SK-N-SH treated with all-trans-retinoic acid at 6 μM for 48 hours (cell line): Measurements from ENCODE around the gene TIMM17B.
A peak's percentile ranks its signal among the peaks of the same experiment; 100 is the strongest.

Source experiments
- ATAC-seq: fragments of 200-7000 bp; cut with Tn5 transposase; 3 replicates; pipeline ENCODE4 v1.9.1; 2020; ENCODE audit warnings: mild to moderate bottlenecking, moderate library complexity
- ESRRG ChIP-seq: fragments of 250-450 bp; sonication (Bioruptor Pico); IDR thresholded peaks from 2 replicates; pipeline ENCODE4 v1.6.1; 2021; ENCODE audit warnings: mild to moderate bottlenecking
- GLIS3 ChIP-seq: fragments of 250-450 bp; sonication (Bioruptor Pico); IDR thresholded peaks from 2 replicates; pipeline ENCODE4 v1.5.0; 2020; ENCODE audit warnings: mild to moderate bottlenecking, moderate library complexity
- ISL1 ChIP-seq: fragments of 250-450 bp; sonication (Bioruptor Pico); IDR thresholded peaks from 2 replicates; pipeline ENCODE4 v2.1.2; 2022; ENCODE audit warnings: mild to moderate bottlenecking, moderate library complexity
- PPARA ChIP-seq: fragments of 250-450 bp; sonication (Bioruptor Pico); IDR thresholded peaks from 2 replicates; pipeline ENCODE4 v1.5.0; 2020; ENCODE audit warnings: mild to moderate bottlenecking, borderline replicate concordance
- SNAI2 ChIP-seq: fragments of 250-450 bp; sonication (Bioruptor Pico); IDR thresholded peaks from 2 replicates; pipeline ENCODE4 v1.5.0; 2020; ENCODE audit warnings: mild to moderate bottlenecking, moderate library complexity
- TCF4 ChIP-seq: fragments of 250-450 bp; sonication (Bioruptor Pico); IDR thresholded peaks from 2 replicates; pipeline ENCODE4 v1.8.0; 2021; ENCODE audit warnings: mild to moderate bottlenecking, moderate library complexity, borderline replicate concordance
- TOX ChIP-seq: fragments of 250-450 bp; sonication (Bioruptor Pico); IDR thresholded peaks from 2 replicates; pipeline ENCODE4 v1.8.0; 2021; ENCODE audit warnings: mild to moderate bottlenecking, moderate library complexity, borderline replicate concordance
- ZC3H10 ChIP-seq: fragments of 250-450 bp; sonication (Bioruptor Pico); IDR thresholded peaks from 2 replicates; pipeline ENCODE4 v1.5.1; 2021; ENCODE audit warnings: mild to moderate bottlenecking, moderate library complexity
- ZFP3 ChIP-seq: fragments of 250-450 bp; sonication (Bioruptor Pico); IDR thresholded peaks from 2 replicates; pipeline ENCODE4 v1.5.0; 2020; ENCODE audit warnings: mild to moderate bottlenecking, moderate library complexity
- ZFP30 ChIP-seq: fragments of 450-650 bp; formaldehyde crosslinking; IDR thresholded peaks from 2 replicates; pipeline ENCODE4 v1.5.0; 2022; ENCODE audit warnings: mild to moderate bottlenecking, moderate library complexity
- ZNF565 ChIP-seq: fragments of 450-650 bp; formaldehyde crosslinking; conservative IDR thresholded peaks from 2 replicates; pipeline ENCODE4 v1.5.0; 2020; ENCODE audit warnings: low read depth, mild to moderate bottlenecking, moderate library complexity
- ZNF70 ChIP-seq: fragments of 450-650 bp; formaldehyde crosslinking; IDR thresholded peaks from 2 replicates; pipeline ENCODE4 v1.5.0; 2020; ENCODE audit warnings: mild to moderate bottlenecking, moderate library complexity
- ZNF8 ChIP-seq: fragments of 450-650 bp; formaldehyde crosslinking; IDR thresholded peaks from 2 replicates; pipeline ENCODE4 v1.5.0; 2020; ENCODE audit warnings: mild to moderate bottlenecking, moderate library complexity
- TF ChIP-seq, protein P1 (sequence below): fragments of 250-450 bp; sonication (Bioruptor Pico); IDR thresholded peaks from 2 replicates; pipeline ENCODE4 v1.5.1; 2021; ENCODE audit warnings: mild to moderate bottlenecking, moderate library complexity
- TF ChIP-seq, protein P2 (sequence below): fragments of 250-450 bp; sonication (Bioruptor Pico); IDR thresholded peaks from 2 replicates; pipeline ENCODE4 v1.8.0; 2020; ENCODE audit warnings: mild to moderate bottlenecking, moderate library complexity, borderline replicate concordance
- TF ChIP-seq, protein P3 (sequence below): fragments of 250-450 bp; sonication (Bioruptor Pico); IDR thresholded peaks from 2 replicates; pipeline ENCODE4 v1.5.1; 2020; ENCODE audit warnings: low read depth, mild to moderate bottlenecking, moderate library complexity
- TF ChIP-seq, protein P4 (sequence below): fragments of 250-450 bp; sonication (Bioruptor Pico); IDR thresholded peaks from 2 replicates; pipeline ENCODE4 v1.8.0; 2021; ENCODE audit warnings: low read depth, mild to moderate bottlenecking, moderate library complexity, borderline replicate concordance
- TF ChIP-seq, protein P5 (sequence below): fragments of 250-450 bp; sonication (Bioruptor Pico); IDR thresholded peaks from 2 replicates; pipeline ENCODE4 v1.5.0; 2020; ENCODE audit warnings: mild to moderate bottlenecking, moderate library complexity

TIMM17B gene

DNA sequence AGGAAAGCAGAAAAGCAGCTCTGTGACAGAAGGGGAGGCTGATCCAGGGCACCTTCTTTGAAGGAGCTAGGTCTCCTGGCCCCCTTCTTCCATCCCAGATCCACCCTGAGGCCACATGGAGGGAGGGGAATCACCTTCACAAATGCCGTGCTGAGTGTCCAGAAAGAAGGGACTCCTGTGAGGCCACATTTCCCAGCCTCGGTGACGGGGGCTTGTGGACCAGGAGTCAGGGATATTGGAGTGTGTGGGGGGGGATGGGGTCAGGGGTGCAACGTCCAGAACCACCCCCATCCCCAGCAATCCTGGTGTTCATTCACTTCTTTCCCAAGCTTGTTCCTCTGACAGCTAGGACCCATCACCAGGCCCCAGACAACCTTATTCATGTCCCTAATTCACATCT lies 4.7 kb downstream of the TIMM17B start:
- no peak for ATAC-seq
- TF ChIP-seq GLIS3 (CRISPR knock-in tag) = no peak
- TF ChIP-seq ZC3H10 (CRISPR knock-in tag) = no peak
- TF ChIP-seq ZNF565 (CRISPR knock-in tag) = no peak
- no peak for TF ChIP-seq ZFP30
- TF ChIP-seq, protein P1, sequence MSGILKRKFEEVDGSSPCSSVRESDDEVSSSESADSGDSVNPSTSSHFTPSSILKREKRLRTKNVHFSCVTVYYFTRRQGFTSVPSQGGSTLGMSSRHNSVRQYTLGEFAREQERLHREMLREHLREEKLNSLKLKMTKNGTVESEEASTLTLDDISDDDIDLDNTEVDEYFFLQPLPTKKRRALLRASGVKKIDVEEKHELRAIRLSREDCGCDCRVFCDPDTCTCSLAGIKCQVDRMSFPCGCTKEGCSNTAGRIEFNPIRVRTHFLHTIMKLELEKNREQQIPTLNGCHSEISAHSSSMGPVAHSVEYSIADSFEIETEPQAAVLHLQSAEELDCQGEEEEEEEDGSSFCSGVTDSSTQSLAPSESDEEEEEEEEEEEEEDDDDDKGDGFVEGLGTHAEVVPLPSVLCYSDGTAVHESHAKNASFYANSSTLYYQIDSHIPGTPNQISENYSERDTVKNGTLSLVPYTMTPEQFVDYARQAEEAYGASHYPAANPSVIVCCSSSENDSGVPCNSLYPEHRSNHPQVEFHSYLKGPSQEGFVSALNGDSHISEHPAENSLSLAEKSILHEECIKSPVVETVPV (CRISPR knock-in tag) = no peak
- TF ChIP-seq PPARA (CRISPR knock-in tag) = no peak
- TF ChIP-seq ISL1 (CRISPR knock-in tag) = no peak
- no peak for TF ChIP-seq ZNF70 (CRISPR knock-in tag)
- no peak for TF ChIP-seq SNAI2 (CRISPR knock-in tag)
- no peak for TF ChIP-seq TCF4 (CRISPR knock-in tag)
- TF ChIP-seq, protein P2, sequence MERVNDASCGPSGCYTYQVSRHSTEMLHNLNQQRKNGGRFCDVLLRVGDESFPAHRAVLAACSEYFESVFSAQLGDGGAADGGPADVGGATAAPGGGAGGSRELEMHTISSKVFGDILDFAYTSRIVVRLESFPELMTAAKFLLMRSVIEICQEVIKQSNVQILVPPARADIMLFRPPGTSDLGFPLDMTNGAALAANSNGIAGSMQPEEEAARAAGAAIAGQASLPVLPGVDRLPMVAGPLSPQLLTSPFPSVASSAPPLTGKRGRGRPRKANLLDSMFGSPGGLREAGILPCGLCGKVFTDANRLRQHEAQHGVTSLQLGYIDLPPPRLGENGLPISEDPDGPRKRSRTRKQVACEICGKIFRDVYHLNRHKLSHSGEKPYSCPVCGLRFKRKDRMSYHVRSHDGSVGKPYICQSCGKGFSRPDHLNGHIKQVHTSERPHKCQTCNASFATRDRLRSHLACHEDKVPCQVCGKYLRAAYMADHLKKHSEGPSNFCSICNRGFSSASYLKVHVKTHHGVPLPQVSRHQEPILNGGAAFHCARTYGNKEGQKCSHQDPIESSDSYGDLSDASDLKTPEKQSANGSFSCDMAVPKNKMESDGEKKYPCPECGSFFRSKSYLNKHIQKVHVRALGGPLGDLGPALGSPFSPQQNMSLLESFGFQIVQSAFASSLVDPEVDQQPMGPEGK (CRISPR knock-in tag) = no peak
- TF ChIP-seq, protein P3, sequence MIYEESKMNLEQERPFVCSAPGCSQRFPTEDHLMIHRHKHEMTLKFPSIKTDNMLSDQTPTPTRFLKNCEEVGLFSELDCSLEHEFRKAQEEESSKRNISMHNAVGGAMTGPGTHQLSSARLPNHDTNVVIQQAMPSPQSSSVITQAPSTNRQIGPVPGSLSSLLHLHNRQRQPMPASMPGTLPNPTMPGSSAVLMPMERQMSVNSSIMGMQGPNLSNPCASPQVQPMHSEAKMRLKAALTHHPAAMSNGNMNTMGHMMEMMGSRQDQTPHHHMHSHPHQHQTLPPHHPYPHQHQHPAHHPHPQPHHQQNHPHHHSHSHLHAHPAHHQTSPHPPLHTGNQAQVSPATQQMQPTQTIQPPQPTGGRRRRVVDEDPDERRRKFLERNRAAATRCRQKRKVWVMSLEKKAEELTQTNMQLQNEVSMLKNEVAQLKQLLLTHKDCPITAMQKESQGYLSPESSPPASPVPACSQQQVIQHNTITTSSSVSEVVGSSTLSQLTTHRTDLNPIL (CRISPR knock-in tag) = no peak
- no peak for TF ChIP-seq ESRRG
- TF ChIP-seq ZFP3 = no peak
- TF ChIP-seq, protein P4, sequence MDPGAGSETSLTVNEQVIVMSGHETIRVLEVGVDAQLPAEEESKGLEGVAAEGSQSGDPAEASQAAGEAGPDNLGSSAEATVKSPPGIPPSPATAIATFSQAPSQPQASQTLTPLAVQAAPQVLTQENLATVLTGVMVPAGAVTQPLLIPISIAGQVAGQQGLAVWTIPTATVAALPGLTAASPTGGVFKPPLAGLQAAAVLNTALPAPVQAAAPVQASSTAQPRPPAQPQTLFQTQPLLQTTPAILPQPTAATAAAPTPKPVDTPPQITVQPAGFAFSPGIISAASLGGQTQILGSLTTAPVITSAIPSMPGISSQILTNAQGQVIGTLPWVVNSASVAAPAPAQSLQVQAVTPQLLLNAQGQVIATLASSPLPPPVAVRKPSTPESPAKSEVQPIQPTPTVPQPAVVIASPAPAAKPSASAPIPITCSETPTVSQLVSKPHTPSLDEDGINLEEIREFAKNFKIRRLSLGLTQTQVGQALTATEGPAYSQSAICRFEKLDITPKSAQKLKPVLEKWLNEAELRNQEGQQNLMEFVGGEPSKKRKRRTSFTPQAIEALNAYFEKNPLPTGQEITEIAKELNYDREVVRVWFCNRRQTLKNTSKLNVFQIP (CRISPR knock-in tag) = no peak
- no peak for TF ChIP-seq ZNF8 (CRISPR knock-in tag)
- TF ChIP-seq, protein P5, sequence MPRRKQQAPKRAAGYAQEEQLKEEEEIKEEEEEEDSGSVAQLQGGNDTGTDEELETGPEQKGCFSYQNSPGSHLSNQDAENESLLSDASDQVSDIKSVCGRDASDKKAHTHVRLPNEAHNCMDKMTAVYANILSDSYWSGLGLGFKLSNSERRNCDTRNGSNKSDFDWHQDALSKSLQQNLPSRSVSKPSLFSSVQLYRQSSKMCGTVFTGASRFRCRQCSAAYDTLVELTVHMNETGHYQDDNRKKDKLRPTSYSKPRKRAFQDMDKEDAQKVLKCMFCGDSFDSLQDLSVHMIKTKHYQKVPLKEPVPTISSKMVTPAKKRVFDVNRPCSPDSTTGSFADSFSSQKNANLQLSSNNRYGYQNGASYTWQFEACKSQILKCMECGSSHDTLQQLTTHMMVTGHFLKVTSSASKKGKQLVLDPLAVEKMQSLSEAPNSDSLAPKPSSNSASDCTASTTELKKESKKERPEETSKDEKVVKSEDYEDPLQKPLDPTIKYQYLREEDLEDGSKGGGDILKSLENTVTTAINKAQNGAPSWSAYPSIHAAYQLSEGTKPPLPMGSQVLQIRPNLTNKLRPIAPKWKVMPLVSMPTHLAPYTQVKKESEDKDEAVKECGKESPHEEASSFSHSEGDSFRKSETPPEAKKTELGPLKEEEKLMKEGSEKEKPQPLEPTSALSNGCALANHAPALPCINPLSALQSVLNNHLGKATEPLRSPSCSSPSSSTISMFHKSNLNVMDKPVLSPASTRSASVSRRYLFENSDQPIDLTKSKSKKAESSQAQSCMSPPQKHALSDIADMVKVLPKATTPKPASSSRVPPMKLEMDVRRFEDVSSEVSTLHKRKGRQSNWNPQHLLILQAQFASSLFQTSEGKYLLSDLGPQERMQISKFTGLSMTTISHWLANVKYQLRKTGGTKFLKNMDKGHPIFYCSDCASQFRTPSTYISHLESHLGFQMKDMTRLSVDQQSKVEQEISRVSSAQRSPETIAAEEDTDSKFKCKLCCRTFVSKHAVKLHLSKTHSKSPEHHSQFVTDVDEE (CRISPR knock-in tag) = no peak

DNA sequence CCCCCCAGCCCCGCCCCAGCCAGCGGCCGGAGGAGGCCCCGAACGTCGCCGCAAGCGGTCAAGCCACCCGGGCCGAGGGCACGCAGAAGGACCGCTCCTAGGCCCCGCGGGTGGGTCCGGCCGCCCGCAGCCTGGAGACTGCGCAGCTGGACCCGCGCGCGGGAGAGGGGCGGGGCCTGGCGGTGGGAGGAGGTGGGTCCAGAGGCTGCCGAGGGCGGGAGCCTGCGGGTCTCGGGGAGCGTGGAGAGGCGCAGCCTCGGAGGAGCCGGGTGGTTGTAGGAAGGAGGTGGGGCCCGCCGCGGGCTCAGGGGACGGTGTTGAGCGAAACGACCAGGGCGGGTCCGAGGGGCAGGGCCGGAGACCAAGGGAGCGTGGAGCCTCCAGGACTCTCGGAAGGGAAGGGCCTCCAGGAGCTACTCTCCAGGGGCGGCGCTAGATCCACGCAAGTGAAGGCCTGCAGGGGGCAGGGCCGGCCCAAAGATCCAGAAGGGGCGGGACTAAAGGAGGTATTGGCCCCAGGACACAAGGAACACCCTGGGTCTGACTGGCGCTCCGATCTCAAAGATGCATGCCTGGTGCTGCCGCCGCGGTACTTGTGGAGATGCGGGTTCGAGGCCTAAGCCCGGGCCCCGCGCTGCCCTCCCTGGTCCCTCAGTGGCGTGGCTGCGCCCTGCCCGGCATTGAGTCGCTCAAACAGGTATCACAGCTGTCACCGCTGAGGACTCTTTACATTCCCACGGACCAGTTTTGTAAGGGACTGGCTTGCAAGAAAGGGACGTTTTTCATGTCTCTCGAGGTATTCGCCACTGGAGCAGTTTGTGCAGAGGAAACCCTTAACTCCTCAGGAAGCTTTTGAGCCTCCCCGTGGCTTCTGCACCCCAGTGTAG lies 5.9 kb downstream of the TIMM17B start:
- TF ChIP-seq, protein P3 (CRISPR knock-in tag) = no peak
- ATAC-seq = peak; percentile 95

DNA sequence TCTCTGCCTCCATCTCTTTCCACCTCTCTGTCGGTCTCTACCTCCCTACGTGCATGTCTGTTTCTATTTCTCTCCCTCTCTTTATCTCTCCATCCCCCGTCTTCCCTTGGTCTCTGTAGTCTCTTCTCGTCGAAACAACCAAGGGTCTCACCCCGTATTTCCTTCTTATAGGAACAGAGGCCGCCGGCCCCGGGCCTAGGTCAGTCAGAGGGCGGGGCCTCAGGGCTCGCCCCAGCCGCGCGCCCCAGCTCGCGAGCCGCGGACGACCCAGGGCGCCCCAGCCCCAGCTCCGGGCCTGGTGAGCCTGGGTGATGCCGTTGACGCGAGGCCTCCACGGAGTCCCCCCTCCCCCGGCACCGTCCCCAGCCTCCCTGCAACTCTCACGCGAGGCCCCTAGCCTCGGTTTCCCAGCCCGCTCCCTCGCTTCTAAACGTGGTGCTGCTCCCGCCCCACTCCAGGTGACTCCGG lies 6.6 kb downstream of the TIMM17B start:
- peak; percentile 59 for ATAC-seq
- TF ChIP-seq TOX (CRISPR knock-in tag) = no peak
- no peak for TF ChIP-seq ZNF565 (CRISPR knock-in tag)
- TF ChIP-seq, protein P4 (CRISPR knock-in tag) = no peak
- TF ChIP-seq ZFP30 = no peak
- TF ChIP-seq, protein P5 (CRISPR knock-in tag) = no peak
- TF ChIP-seq, protein P2 (CRISPR knock-in tag) = no peak
